GM23338 (cell line): ENCODE measurements around the gene XDH. TPM values are rescaled to one million over a fixed set of nuclear protein-coding genes. Genes with fewer than 3 reads are reported as not detected.

ENCODE experiments used
- ATAC-seq: fragments of 200-7000 bp; cut with Tn5 transposase; 3 replicates; pipeline ENCODE4 v1.9.1; 2020
- DNase-seq: peaks from one replicate; pipeline ENCODE4 v3.0.0-alpha.2; 2015; ENCODE audit warnings: low spot score
- H2AFZ ChIP-seq: fragments of 200-600 bp; sonication (generic); 2 replicates; pipeline ENCODE4 v1.8.0; 2016; ENCODE audit warnings: antibody characterized with exemption, mild to moderate bottlenecking, moderate library complexity
- H3F3A ChIP-seq: fragments of 200-600 bp; sonication (generic); replicated peaks from 2 replicates; pipeline ENCODE4 v1.8.0; 2017; ENCODE audit warnings: antibody characterized with exemption, mixed run types, low read depth
- H3K27ac ChIP-seq: fragments of 200-600 bp; sonication (generic); 2 replicates; pipeline ENCODE4 v1.6.1; 2016; ENCODE audit warnings: low read depth
- H3K27me3 ChIP-seq: fragments of 200-600 bp; sonication (generic); 2 replicates; pipeline ENCODE4 v1.8.0; 2016; ENCODE audit warnings: mild to moderate bottlenecking, mixed run types, moderate library complexity; ENCODE audit not compliant: insufficient read depth
- H3K36me3 ChIP-seq: fragments of 200-600 bp; sonication (generic); 2 replicates; pipeline ENCODE4 v1.8.0; 2016; ENCODE audit warnings: mild to moderate bottlenecking; ENCODE audit not compliant: insufficient read depth
- H3K4me1 ChIP-seq: fragments of 200-600 bp; sonication (generic); 2 replicates; pipeline ENCODE4 v1.8.0; 2016; ENCODE audit warnings: mild to moderate bottlenecking, moderate library complexity; ENCODE audit not compliant: insufficient read depth
- H3K4me2 ChIP-seq: fragments of 200-600 bp; sonication (generic); 2 replicates; pipeline ENCODE4 v1.7.1; 2017; ENCODE audit warnings: mixed run types
- H3K4me3 ChIP-seq: fragments of 200-600 bp; sonication (generic); 2 replicates; pipeline ENCODE4 v1.6.1; 2016; ENCODE audit warnings: mixed run types
- H3K79me2 ChIP-seq: fragments of 200-600 bp; sonication (generic); replicated peaks from 2 replicates; pipeline ENCODE4 v1.8.0; 2017; ENCODE audit warnings: mild to moderate bottlenecking; ENCODE audit not compliant: insufficient read depth
- H3K9me2 ChIP-seq: fragments of 200-600 bp; sonication (generic); 2 replicates; pipeline ENCODE4 v1.8.0; 2017; ENCODE audit not compliant: insufficient read depth
- H4K20me1 ChIP-seq: fragments of 200-600 bp; sonication (generic); replicated peaks from 2 replicates; pipeline ENCODE4 v1.8.0; 2017; ENCODE audit warnings: mild to moderate bottlenecking; ENCODE audit not compliant: insufficient read depth
- H3K27ac Mint-ChIP-seq: 2 replicates; pipeline ENCODE4 v1.8.0; 2020; ENCODE audit warnings: inconsistent platforms, mild to moderate bottlenecking, moderate library complexity, mixed read lengths
- H3K27me3 Mint-ChIP-seq: 3 replicates; pipeline ENCODE4 v1.8.0; 2022; ENCODE audit warnings: low read depth, mild to moderate bottlenecking, moderate library complexity, mixed read lengths, inconsistent platforms; ENCODE audit not compliant: insufficient read depth, poor library complexity
- H3K36me3 Mint-ChIP-seq: 3 replicates; pipeline ENCODE4 v1.8.0; 2021; ENCODE audit warnings: low read depth, mild to moderate bottlenecking, inconsistent platforms, moderate library complexity, mixed read lengths
- H3K4me1 Mint-ChIP-seq: 3 replicates; pipeline ENCODE4 v1.8.0; 2020; ENCODE audit warnings: mild to moderate bottlenecking, inconsistent platforms, mixed read lengths
- H3K4me3 Mint-ChIP-seq: 3 replicates; pipeline ENCODE4 v1.8.0; 2021; ENCODE audit warnings: moderate library complexity, mild to moderate bottlenecking, inconsistent platforms, mixed read lengths
- H3K9me3 Mint-ChIP-seq: 3 replicates; pipeline ENCODE4 v1.8.0; 2020; ENCODE audit warnings: moderate library complexity, mild to moderate bottlenecking, inconsistent platforms, mixed read lengths
- CREB1 ChIP-seq: fragments of 250-450 bp; sonication (Bioruptor Pico); IDR thresholded peaks from 2 replicates; pipeline ENCODE4 v1.5.0; 2020; ENCODE audit warnings: low read depth, mild to moderate bottlenecking, moderate library complexity
- EZH2 ChIP-seq: fragments of 200-600 bp; sonication (generic); IDR thresholded peaks from one replicate; pipeline ENCODE4 v1.8.0; 2017; ENCODE audit warnings: antibody characterized with exemption, mild to moderate bottlenecking, low read depth; ENCODE audit not compliant: unreplicated experiment
- EZH2phosphoT487 ChIP-seq: fragments of 200-600 bp; sonication (generic); IDR thresholded peaks from one replicate; pipeline ENCODE4 v1.8.1; 2018; ENCODE audit warnings: antibody characterized with exemption; ENCODE audit not compliant: unreplicated experiment
- JUNB ChIP-seq: IDR thresholded peaks from one replicate; pipeline ENCODE4 v1.6.1; 2016; ENCODE audit warnings: antibody characterized with exemption; ENCODE audit not compliant: unreplicated experiment
- NANOG ChIP-seq: IDR thresholded peaks from 2 replicates; pipeline ENCODE4 v1.6.1; 2016; ENCODE audit warnings: antibody characterized with exemption, borderline replicate concordance
- POLR2AphosphoS5 ChIP-seq: IDR thresholded peaks from 2 replicates; pipeline ENCODE4 v1.6.1; 2016; ENCODE audit warnings: antibody characterized with exemption, low read depth
- REST ChIP-seq: IDR thresholded peaks from one replicate; pipeline ENCODE4 v1.6.1; 2018; ENCODE audit warnings: antibody characterized with exemption; ENCODE audit not compliant: unreplicated experiment
- STAT1 ChIP-seq: IDR thresholded peaks from one replicate; pipeline ENCODE4 v1.6.1; 2016; ENCODE audit warnings: antibody characterized with exemption; ENCODE audit not compliant: unreplicated experiment
- ZNF114 ChIP-seq: fragments of 250-450 bp; sonication (Bioruptor Pico); IDR thresholded peaks from 2 replicates; pipeline ENCODE4 v1.5.0; 2020; ENCODE audit warnings: mild to moderate bottlenecking, moderate library complexity
- ZNF331 ChIP-seq: fragments of 250-450 bp; sonication (Bioruptor Pico); IDR thresholded peaks from 2 replicates; pipeline ENCODE4 v1.5.0; 2020; ENCODE audit warnings: low read depth, mild to moderate bottlenecking, moderate library complexity
- polyA plus RNA-seq: library from polyadenylated mRNA; unstranded; fragments of >200 nt; fragmentation: Nextera tagmentation; extraction: Ambion mirVana; gene quantifications from 2 replicates; pipeline ENCODE4 v1.2.1, GENCODE V29; 2016
- total RNA-seq: library from RNA; depleted of rRNA; stranded (reverse); fragments of >200 nt; shearing (Covaris generic); gene quantifications from 2 replicates; pipeline ENCODE4 v1.2.3, GENCODE V29; 2014
- TF ChIP-seq, protein P1 (sequence below): IDR thresholded peaks from 2 replicates; pipeline ENCODE4 v1.6.1; 2016; ENCODE audit warnings: antibody characterized with exemption
- TF ChIP-seq, protein P2 (sequence below), 2 experiments: fragments of 200-600 bp in 1 of 2; sonication (generic) in 1 of 2; conservative IDR thresholded peaks; 2 replicates each; pipeline versions ENCODE4 v1.5.1 to v1.6.1; 2016 to 2017; ENCODE audit warnings: antibody characterized with exemption in 2 of 2, low read depth in 2 of 2, mild to moderate bottlenecking in 2 of 2, moderate library complexity in 1 of 2

The XDH gene
- total and polyA plus RNA-seq, 2 experiments from 2014 or later: 0.55 to 0.87 TPM

DNA sequence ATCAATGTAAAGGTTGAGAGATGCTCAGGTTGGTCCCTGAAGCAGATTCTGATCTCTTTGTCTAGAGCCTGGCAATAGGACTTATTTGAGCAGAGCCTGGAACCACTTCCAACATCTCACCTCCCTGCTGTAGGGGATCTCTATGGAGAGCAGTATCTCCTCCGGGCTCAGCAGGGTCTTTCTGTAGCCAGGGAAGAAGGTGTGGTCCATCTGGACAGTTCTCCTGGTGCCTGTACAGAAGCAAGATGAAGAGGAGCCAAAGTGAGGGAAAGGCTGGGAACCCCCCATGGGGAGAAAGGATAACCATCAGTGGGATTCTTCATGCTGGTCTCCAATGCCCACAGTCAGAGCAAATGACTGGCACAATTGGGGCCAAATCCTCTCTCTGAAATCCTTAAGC, 34.8 kb downstream of the XDH start (continued):
- TF ChIP-seq EZH2: no peak
- TF ChIP-seq NANOG: no peak
- no peak for TF ChIP-seq JUNB
- no peak for TF ChIP-seq POLR2AphosphoS5
- TF ChIP-seq, protein P1, sequence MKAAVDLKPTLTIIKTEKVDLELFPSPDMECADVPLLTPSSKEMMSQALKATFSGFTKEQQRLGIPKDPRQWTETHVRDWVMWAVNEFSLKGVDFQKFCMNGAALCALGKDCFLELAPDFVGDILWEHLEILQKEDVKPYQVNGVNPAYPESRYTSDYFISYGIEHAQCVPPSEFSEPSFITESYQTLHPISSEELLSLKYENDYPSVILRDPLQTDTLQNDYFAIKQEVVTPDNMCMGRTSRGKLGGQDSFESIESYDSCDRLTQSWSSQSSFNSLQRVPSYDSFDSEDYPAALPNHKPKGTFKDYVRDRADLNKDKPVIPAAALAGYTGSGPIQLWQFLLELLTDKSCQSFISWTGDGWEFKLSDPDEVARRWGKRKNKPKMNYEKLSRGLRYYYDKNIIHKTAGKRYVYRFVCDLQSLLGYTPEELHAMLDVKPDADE: no peak

GRCh38 chr2:31378791-31379501, 35.6 kb downstream of the XDH start:
- no peak overlapping the region for H3K27ac Mint-ChIP-seq
- Histone ChIP-seq H3K9me2 (no peaks in the 10 kb centered on the region), H3K4me1 (peaks cover 21% of the 10 kb centered on the region; the same call in 1 of the 2 replicates), H3K4me3 (no peak overlapping the region), H3K79me2 (no peaks in the 10 kb centered on the region), H3K27ac (no peak overlapping the region), H2AFZ (no peak overlapping the region), H3K4me2 (no peak overlapping the region), H3K27me3 (no peaks in the 10 kb centered on the region), H3K36me3 (no peaks in the 10 kb centered on the region), H4K20me1 (no peaks in the 10 kb centered on the region), H3F3A (no peaks in the 10 kb centered on the region)
- ATAC-seq (no peak), DNase-seq (no peak)
- no peak overlapping the region for H3K4me3 Mint-ChIP-seq
- peaks cover 23% of the 10 kb centered on the region for H3K4me1 Mint-ChIP-seq
- no peaks in the 10 kb centered on the region for H3K36me3 Mint-ChIP-seq
- H3K9me3 Mint-ChIP-seq: no peaks in the 10 kb centered on the region
- H3K27me3 Mint-ChIP-seq: peaks cover 3% of the 10 kb centered on the region
- TF ChIP-seq EZH2 (no peak), ZNF331 (no peak), JUNB (no peak), CREB1 (no peak), ZNF114 (CRISPR knock-in tag) (no peak), NANOG (no peak), POLR2AphosphoS5 (no peak), EZH2phosphoT487 (no peak), STAT1 (no peak), REST (no peak)
- TF ChIP-seq, protein P1: no peak
- TF ChIP-seq, protein P2, sequence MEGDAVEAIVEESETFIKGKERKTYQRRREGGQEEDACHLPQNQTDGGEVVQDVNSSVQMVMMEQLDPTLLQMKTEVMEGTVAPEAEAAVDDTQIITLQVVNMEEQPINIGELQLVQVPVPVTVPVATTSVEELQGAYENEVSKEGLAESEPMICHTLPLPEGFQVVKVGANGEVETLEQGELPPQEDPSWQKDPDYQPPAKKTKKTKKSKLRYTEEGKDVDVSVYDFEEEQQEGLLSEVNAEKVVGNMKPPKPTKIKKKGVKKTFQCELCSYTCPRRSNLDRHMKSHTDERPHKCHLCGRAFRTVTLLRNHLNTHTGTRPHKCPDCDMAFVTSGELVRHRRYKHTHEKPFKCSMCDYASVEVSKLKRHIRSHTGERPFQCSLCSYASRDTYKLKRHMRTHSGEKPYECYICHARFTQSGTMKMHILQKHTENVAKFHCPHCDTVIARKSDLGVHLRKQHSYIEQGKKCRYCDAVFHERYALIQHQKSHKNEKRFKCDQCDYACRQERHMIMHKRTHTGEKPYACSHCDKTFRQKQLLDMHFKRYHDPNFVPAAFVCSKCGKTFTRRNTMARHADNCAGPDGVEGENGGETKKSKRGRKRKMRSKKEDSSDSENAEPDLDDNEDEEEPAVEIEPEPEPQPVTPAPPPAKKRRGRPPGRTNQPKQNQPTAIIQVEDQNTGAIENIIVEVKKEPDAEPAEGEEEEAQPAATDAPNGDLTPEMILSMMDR (conservative IDR thresholded peaks at IDR 0.05; ENCODE audit: low read depth in 2 of 2): no peak
